GM20000 (cell line): ENCODE data around the gene ZSCAN5A.
"Not testable (repeated sequence)": the region's sequence is repeated elsewhere in the genome, so short reads cannot be mapped to it uniquely, and the experiment has no call there.

Experiments
- DNase-seq: peaks from one replicate; pipeline ENCODE4 v3.0.0; 2012; ENCODE audit warnings: low spot score
- CTCF ChIP-seq: IDR thresholded peaks from 2 replicates; pipeline ENCODE4 v1.5.1; 2012; ENCODE audit warnings: mild to moderate bottlenecking, control low read depth; ENCODE audit errors: extremely low read depth, missing control alignments

ZSCAN5A gene

GRCh38 chr19:56189785-56190184, 124.9 kb downstream of the ZSCAN5A start:
- TF ChIP-seq CTCF = no peak

GRCh38 chr19:56177564-56178243, 136.9 kb downstream of the ZSCAN5A start:
- DNase-seq = no peak
- TF ChIP-seq CTCF = no peak

More at GRCh38 chr19:56189785-56190184, 124.9 kb downstream of the ZSCAN5A start:
- no peak for DNase-seq

- no peak for TF ChIP-seq CTCF
- no peak for DNase-seq
Measured at GRCh38 chr19:56176881-56177280, 137.8 kb downstream of the ZSCAN5A start.

GRCh38 chr19:56176310-56176709, 138.3 kb downstream of the ZSCAN5A start:
- not testable (repeated sequence) for DNase-seq

GRCh38 chr19:56175861-56176307, 138.8 kb downstream of the ZSCAN5A start, which contains the start of gene GALP:
Gene GALP, plus strand, starts transcription at chr19:56176008. Its CDS starts 1,101 bp downstream, at chr19:56177109.
- DNase-seq = not testable (repeated sequence)

- no peak for TF ChIP-seq CTCF
- DNase-seq = no peak
Measured at GRCh38 chr19:56174550-56174949, 140.1 kb downstream of the ZSCAN5A start.

- no peak for DNase-seq
- no peak for TF ChIP-seq CTCF
Measured at GRCh38 chr19:56174086-56174485, 140.6 kb downstream of the ZSCAN5A start.
